HEK293T (cell line): ENCODE data around the gene TEAD1.

Experiments
- ARNT ChIP-seq: fragments of 450-650 bp; IDR thresholded peaks from 2 replicates; pipeline ENCODE4 v1.6.1; 2017; ENCODE audit warnings: mild to moderate bottlenecking
- BHLHE40 ChIP-seq: fragments of 450-650 bp; IDR thresholded peaks from 2 replicates; pipeline ENCODE4 v1.6.1; 2016; ENCODE audit warnings: mild to moderate bottlenecking, moderate library complexity, borderline replicate concordance
- FOXA1 ChIP-seq: fragments of 450-650 bp; IDR thresholded peaks from 2 replicates; pipeline ENCODE4 v1.6.1; 2016; ENCODE audit warnings: mild to moderate bottlenecking
- FOXK2 ChIP-seq: fragments of 450-650 bp; IDR thresholded peaks from 2 replicates; pipeline ENCODE4 v1.6.1; 2016; ENCODE audit warnings: mild to moderate bottlenecking
- FOXM1 ChIP-seq: fragments of 450-650 bp; IDR thresholded peaks from 2 replicates; pipeline ENCODE4 v1.6.1; 2017; ENCODE audit warnings: mild to moderate bottlenecking, borderline replicate concordance
- NFRKB ChIP-seq: fragments of 450-650 bp; IDR thresholded peaks from 2 replicates; pipeline ENCODE4 v1.6.1; 2016; ENCODE audit warnings: mild to moderate bottlenecking, moderate library complexity
- SUZ12 ChIP-seq: fragments of 450-650 bp; IDR thresholded peaks from 2 replicates; pipeline ENCODE4 v1.6.1; 2016; ENCODE audit warnings: mild to moderate bottlenecking
- TARDBP ChIP-seq: fragments of 450-650 bp; IDR thresholded peaks from 2 replicates; pipeline ENCODE4 v1.6.1; 2016
- ZNF384 ChIP-seq: fragments of 450-650 bp; IDR thresholded peaks from 2 replicates; pipeline ENCODE4 v1.6.1; 2016
- TF ChIP-seq, protein P1 (sequence below): fragments of 450-650 bp; IDR thresholded peaks from 2 replicates; pipeline ENCODE4 v1.6.1; 2016

DNA sequence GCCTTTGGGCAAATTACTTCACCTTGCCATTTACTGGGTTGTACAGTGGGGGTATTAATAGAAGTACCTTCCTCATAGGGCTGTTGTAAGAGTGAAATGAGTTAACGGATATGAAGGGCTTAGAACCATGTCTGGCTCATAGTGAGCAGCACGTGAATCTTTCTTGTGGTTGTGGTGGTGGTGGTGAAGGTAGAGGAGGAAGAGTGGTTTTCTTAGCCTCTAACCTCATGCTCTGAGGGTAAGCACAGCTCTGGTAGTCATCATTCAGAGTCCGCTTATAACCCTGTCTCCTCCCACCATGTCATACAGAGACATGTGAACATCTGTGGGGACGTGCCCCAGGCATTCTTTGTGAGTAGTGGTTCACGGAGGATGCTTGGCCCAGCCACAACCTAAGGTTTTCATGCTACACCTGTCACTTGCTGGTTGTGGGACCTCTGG lies 43.6 kb downstream of the TEAD1 start:
- TF ChIP-seq SUZ12 (no peak), ARNT (no peak), FOXM1 (no peak), FOXK2 (no peak), TARDBP (no peak), ZNF384 (no peak), BHLHE40 (no peak), FOXA1 (no peak), NFRKB (no peak)
- TF ChIP-seq, protein P1, sequence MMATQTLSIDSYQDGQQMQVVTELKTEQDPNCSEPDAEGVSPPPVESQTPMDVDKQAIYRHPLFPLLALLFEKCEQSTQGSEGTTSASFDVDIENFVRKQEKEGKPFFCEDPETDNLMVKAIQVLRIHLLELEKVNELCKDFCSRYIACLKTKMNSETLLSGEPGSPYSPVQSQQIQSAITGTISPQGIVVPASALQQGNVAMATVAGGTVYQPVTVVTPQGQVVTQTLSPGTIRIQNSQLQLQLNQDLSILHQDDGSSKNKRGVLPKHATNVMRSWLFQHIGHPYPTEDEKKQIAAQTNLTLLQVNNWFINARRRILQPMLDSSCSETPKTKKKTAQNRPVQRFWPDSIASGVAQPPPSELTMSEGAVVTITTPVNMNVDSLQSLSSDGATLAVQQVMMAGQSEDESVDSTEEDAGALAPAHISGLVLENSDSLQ = no peak
